ENCODE results near the gene UGT1A5.
"Not testable (repeated sequence)": the region's sequence is repeated elsewhere in the genome, so short reads cannot be mapped to it uniquely, and the experiment has no call there.

UGT1A5 gene

DNA sequence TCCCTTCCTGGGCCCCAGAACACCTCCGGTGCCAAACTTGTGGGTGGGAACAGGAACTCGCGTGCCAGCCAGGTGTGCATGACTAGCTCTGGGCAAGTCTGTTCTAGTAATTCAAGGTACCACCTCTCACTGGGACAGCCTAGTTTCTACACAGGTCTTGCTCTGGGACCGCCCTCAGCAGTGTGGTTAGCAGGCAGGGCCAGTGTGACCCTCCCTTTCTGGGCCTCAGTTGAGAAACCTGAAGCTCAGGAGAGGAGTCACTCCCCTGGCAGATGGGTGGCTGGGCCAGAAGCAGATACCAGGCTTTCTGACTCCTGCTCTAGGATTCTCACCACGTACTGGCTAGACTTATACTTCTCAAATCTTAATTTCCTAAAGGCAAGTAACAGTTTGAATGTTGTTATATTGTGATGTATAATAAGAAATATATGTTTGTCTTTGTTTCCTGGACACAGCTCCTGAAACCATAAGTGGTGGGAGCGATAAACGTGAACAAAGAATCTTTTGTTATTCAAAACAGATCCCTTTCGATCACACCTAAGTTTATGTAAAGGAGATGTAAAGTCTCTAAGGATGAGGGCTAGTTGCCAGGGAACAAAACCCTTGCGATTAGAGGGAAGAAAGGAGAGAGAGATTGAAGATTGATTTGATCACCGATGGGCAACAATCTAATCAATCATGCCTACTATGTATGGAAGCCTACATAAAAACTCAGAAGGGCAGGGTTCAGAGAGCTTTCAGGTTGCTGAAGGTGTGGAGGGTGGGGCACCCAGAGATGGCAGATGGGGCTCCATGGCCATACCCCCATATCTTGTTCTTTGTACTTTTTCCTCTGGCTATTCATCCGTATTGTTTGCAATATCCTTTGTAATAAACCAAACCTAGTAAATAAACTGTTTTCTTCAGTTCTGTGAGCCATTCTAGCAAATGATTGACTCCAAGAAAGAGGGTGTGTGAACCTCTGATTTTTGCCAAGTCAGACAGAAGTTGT, 21.0 kb upstream of the UGT1A5 start:
- Histone ChIP-seq H3K4me3 (peak overlapping the region in 4 of 7 experiments; percentile 6 to 34 (median 17)), H3K27ac (peak overlapping the region in 14 of 21 experiments; percentile 8 to 81 (median 56))

DNA sequence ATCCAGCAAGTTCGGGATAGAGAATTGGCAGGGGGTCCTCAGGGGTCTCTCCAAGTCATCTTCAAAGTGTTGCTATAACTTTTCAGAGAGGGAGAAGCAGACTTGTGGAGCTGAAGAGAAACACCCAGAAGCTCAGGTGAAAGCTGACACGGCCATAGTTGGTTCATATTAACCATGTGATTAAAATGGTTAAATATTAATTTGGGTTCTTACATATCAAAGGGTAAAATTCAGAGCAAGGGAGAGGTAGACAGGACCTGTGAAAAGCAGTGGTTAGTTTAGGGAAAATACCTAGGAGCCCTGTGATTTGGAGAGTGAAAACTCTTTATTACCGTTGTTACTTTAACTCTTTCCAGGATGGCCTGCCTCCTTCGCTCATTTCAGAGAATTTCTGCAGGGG, 20.1 kb upstream of the UGT1A5 start, which contains the start of gene UGT1A6:
Gene UGT1A6, plus strand, starts transcription at position 243 of the 400 bp plus-strand sequence. Its CDS starts 115 bp downstream, at position 358.
- Histone ChIP-seq H3K27ac (peak within 1 kb of the TSS in 14 of 21 experiments; percentile 8 to 81 (median 56)), H3K4me3 (peak within 1 kb of the TSS in 4 of 7 experiments; percentile 6 to 34 (median 17))

DNA sequence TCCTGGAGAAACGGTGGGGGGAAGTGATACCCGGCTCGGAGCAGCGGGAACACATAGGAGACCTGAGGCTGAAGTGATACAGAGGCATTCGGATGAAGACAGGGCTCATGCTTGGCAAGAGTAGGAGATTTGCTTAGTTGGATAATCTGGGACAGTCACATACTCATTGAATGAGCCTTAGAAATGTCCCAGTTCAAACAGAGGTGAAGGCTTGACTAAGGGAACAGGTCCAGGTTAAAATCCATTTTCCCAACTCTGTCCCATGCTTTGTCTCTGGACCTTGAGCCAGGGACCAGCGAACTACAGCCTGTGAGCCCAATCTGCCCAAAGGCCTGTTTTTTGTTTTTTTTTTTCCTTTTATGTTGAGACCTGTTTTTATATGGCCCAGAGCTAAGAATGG, 18.7 kb upstream of the UGT1A5 start:
- no peak overlapping the region for H3K4me3 ChIP-seq

DNA sequence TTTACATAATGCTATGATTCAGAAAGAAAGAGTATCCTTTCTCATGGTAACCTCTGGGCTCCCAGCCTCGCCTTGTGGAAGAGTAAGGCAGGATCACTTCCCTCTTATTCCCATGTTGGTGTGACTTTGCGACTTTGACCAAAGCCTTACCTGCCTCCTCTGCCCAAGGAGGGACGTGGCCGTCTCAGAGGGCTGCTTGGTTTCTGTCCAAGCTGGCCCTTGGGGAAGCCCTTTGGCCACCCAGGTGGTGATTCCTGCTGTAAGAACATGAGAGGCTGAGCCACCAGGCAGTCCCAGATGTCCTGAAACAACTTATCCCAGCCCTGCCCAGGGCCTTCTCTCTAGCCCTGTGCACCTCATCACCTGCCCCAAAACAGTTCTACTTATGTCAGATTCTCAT, 14.0 kb upstream of the UGT1A5 start:
- Histone ChIP-seq H3K27ac (peak overlapping the region in 1 of 21 experiments; percentile 58), H3K4me3 (no peak overlapping the region)

More for the DNA sequence above, 18.7 kb upstream of the UGT1A5 start:
- H3K27ac ChIP-seq = peak overlapping the region in 1 of 21 experiments; percentile 6

DNA sequence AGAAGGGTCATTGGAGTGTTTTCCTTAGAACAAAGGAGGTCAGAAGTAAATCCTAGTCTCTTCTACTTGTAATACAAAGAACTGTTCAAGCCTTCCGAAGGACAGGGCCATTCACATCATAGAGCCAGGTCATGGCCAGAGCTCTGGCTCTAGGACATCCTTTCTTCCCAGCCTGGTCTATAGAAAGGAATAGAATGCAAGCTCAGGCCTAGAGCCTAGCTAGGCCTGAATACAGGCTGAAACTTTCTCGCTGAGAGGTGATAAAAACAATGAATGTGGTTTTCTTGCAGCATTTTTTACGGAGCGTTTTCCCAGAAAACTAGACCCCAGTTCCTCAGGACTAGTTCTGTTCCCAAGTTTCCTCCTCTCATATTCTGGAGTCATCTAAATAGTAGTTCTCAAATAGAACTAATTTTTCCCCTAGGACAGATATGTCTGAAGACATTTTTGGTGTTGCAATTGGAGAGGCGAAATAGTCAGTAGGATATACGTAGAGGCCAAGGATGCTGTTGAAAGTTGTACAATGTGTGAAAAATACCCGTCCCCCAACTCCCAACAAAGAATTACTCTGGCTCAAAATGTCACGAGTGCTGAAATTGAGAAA, 13.2 kb upstream of the UGT1A5 start:
- Histone ChIP-seq H3K27ac (peak overlapping the region in 6 of 21 experiments; percentile 10 to 59 (median 48)), H3K4me3 (no peak overlapping the region)

DNA sequence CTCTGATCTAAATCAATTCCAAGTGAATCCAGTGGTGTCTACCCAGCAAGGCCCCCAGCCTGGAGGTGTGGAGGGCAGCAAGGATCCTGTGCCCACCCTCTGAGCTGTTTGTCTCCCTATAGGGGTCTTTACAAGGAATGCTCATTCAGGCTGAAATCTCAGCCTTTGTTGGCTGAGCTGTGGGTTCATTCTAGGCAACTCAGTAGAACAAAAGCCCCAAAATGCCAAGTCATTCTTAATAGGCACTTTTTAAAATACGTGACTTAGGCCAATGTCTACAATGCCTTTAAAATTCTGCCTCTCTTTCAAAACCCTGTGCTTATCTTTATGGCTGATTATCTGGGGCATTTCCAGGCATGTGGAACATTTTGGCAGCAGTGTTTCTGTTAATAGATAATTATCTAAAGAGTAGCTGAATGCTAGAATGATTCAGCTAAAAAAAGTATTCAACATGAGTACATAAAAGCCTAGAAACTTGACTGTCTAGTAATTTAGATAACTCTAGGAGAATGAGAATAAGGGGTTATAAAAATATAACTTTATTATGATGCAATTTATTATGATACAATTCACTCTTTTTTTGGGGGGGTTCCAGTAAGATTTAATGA, 12.6 kb upstream of the UGT1A5 start:
- no peak overlapping the region for H3K4me3 ChIP-seq
- peak overlapping the region in 6 of 21 experiments; percentile 10 to 59 (median 48) for H3K27ac ChIP-seq

DNA sequence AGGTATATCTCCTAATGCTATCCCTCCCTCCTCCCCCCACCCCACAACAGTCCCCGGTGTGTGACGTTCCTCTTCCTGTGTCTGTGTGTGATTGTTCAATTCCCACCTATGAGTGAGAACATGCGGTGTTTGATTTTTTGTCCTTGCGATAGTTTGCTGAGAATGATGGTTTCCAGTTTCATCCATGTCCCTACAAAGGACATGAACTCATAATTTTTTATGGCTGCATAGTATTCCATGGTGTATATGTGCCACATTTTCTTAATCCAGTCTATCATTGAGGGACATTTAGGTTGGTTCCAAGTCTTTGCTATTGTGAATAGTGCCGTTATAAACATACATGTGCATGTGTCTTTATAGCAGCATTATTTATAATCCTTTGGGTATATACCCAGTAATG, 11.9 kb upstream of the UGT1A5 start:
- not testable (repeated sequence) for H3K27ac ChIP-seq, H3K4me3 ChIP-seq

DNA sequence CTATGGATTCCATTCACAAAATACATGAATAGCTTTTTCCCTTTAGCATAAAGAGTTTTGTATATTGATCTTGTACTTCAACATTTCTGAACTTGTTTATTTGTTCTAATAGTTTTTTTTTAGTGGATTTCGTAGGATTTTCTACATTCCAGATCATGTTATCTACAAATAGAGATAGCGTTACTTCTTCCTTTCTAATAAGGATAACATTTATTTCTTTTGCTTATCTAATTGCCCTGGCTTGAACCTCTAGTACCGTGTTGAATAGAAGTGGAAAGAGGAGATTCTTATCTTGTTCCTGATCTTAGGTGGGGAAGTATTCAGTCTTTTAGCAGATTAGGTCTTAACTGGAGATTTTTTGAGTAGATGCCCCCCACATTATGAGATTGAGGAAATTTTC, 10.5 kb upstream of the UGT1A5 start:
- Histone ChIP-seq H3K27ac (no peak overlapping the region), H3K4me3 (no peak overlapping the region)

DNA sequence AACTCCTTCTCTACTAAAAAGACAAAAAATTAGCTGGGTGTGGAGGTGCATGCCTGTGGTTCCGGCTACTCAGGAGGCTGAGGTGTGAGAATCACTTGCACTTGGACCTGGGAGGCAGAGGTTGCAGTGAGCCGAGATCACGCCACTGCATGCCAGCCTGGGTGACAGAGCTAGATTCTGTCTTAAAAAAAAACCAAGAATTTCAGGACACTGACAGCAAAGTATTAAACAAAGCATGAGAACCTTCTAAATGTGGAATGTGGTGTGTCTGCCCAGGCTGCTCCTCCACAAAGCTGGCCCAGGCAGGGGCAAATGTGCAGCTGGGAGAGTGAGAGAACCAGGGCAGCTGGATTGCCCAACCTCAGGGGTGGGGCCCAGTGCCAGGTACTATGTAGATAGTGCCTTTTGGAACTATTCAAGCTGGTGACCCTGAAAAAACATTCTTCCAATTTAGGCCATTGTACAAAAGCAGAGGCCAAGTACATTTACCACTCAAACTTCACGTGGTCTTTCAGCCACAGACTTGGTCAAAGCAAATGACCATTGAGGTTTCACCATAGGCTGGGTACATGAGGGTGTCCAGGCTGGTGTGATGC, 6.7 kb upstream of the UGT1A5 start:
- no peak overlapping the region for H3K4me3 ChIP-seq
- H3K27ac ChIP-seq = peak overlapping the region in 7 of 21 experiments; percentile 14 to 62 (median 46)

DNA sequence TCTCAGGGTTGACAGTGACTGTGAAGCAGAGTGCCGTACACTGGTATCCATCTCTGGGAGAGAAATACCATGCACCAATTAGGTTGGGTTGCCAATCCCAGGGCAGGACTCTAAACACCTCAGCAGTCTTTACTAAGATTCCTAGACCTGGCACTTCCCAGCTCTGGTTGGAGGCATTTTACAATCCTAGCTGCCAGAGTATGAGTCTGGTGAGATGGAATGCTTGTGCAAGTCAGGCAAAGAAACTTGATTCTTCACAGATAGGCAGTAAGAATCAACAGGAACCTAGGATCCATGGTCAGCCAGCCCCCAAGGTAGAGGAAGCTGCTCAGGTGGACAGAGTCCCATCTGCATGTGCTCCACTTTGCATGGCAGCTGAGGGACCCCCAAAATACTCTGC, 6.0 kb upstream of the UGT1A5 start:
- Histone ChIP-seq H3K4me3 (no peak overlapping the region), H3K27ac (peak overlapping the region in 2 of 21 experiments; percentile 46 to 62)

DNA sequence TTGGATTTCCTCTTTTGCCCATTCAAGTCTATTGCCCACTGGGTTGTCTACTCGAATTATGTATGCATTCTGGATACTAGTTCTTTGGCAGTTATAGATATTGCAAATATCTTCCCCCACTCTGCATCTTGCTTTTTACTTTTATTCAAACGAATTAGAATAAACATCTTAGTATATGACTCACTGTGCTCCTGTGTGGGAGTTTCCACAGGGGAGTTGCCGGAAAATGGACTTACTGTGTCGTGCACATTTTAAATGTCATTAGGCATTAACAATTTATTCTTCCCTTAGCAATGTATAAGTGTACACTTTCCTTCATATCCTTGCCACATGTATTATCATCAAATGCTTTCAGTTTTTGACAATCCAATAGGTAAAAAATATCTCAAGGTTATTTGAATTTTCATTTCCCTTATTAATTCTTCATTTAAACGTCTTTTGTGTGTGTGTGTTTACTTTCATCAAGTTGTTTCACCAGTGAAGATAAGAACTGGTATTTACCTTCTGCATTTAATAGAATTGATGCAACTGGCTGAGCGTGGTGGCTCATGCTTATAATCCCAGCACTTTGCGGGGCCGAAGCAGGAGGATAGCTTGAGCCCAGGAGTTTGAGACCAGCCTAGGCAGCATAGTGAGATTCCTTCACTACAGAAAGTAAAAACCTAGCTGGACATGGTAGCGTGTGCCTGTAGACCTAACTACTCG, 4.6 kb upstream of the UGT1A5 start:
- Histone ChIP-seq H3K27ac (peak overlapping the region in 3 of 21 experiments; percentile 14 to 54 (median 47)), H3K4me3 (no peak overlapping the region)

DNA sequence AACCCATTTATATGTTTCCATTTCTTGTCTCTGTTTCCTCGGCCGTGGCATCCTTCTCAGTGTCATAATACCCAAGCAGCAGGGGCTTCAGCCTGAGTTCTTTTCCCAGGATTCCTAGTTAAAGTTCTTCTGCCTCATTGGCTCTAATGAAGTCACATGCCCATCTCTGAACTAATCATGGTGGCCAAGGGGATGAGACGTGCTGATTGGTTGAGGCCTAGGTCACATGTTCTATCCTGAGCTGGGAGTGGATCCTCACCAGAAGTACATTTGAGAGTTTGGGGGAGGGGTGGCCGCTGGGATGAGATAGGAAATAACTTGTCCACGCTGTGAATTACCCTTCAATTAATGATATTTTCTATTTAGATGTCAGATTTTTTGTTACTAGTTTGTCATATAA, 3.8 kb upstream of the UGT1A5 start:
- H3K27ac ChIP-seq = peak overlapping the region in 3 of 21 experiments; percentile 14 to 47 (median 29)
- no peak overlapping the region for H3K4me3 ChIP-seq

DNA sequence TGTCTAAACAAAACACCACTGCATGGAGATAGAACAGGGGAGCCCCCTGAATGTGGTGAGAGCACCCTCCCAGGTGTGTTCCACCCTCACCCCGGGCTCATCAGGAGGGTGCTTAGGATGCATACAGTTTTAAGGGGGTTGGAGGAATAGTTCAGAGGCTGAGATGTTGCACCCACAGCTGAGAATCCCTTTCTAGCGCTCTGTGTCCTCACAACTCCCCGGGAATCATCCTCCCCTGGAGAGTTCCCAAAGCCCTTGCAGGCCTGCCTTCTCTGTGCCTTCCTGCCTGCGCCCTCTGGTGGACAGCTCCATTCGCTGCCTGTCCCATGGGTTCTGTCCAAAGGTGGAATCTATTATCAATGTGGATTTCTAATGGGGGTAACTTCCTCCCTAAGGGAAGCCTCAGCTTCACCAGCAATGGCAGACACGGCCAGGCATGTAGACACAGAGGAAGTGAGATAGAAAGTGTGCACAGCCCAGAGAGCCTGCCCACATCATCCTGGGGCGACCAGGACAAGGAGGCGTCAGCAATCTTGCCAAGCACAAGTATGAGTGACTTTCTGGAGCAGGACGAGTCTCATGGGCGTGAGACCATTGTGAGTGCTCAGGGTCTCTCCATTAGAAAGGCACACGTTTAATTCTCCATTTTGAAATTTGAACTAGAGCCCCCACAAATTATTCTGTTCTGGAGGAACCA, 1.2 kb upstream of the UGT1A5 start:
- Histone ChIP-seq H3K27ac (no peak overlapping the region), H3K4me3 (no peak overlapping the region)

DNA sequence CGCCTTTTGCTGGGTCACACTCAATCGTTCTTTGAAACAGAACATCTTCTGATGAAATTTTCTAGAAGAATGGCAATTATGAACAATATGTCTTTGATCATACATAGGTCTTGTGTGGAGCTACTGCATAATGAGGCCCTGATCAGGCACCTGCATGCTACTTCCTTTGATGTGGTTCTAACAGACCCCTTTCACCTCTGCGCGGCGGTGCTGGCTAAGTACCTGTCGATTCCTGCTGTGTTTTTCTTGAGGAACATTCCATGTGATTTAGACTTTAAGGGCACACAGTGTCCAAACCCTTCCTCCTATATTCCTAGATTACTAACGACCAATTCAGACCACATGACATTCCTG, 532 bp downstream of the UGT1A5 start:
- Histone ChIP-seq H3K27ac (no peak overlapping the region), H3K4me3 (no peak overlapping the region)

DNA sequence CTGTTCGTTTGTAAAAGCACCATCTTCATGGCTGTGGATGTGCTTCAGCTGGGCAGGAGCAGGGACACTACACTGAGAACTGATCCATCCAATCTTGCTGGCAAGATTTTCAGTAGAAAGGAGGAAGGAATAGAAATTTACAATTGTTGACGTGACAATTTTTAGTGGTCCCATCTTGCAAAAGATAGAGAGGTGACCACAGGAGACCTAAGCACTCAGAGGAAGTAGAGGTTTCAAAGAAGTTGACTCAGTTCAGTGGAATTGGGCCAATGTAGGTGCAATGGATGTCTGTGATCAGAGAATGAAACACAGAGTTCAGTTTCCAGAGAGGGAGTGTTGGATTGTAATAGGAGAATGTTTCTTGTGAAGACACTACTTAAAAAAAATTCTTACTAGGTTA, 1.4 kb downstream of the UGT1A5 start:
- Histone ChIP-seq H3K27ac (no peak overlapping the region), H3K4me3 (no peak overlapping the region)

DNA sequence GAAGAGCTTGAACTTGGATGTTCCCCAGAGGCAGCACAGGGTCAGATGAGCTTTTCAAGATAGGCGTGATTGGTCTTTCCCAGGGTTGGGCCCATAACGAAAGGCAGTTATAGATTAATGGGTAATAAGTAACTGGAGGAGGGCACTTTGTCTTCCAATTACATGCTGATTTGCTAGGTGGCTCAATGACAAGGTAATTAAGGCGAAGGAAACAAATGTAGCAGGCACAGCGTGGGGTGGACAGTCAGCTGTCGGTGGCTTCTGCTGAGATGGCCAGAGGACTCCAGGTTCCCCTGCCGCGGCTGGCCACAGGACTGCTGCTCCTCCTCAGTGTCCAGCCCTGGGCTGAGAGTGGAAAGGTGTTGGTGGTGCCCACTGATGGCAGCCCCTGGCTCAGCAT, 5.8 kb downstream of the UGT1A5 start, which contains the start of gene UGT1A4:
Gene UGT1A4, plus strand, starts transcription at position 185 of the 400 bp plus-strand sequence. Its CDS starts 85 bp downstream, at position 270.
- Histone ChIP-seq H3K4me3 (no peak within 1 kb of the TSS), H3K27ac (no peak within 1 kb of the TSS)

DNA sequence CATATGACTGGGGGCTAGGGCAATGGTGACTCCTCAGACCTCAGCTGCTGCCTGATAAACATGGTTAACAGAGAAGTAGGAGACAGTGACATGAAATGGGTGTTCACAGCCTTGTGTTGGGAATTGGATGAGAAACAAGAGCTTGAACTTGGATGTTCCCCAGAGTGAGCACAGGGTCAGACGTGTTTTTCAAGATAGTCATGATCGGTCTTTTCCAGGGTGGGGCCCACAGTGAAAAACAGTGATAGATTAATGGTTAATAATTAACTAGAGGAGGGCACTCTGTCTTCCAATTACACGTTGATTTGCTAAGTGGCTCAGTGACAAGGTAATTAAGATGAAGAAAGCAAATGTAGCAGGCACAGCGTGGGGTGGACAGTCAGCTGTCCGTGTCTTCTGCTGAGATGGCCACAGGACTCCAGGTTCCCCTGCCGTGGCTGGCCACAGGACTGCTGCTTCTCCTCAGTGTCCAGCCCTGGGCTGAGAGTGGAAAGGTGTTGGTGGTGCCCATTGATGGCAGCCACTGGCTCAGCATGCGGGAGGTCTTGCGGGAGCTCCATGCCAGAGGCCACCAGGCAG, 16.1 kb downstream of the UGT1A5 start, which contains the start of gene UGT1A3:
Gene UGT1A3, plus strand, starts transcription at position 320 of the 579 bp plus-strand sequence. Its CDS starts 85 bp downstream, at position 405.
- Histone ChIP-seq H3K27ac (no peak within 1 kb of the TSS), H3K4me3 (no peak within 1 kb of the TSS)
